Islet precursor cell (in vitro differentiated cells): ENCODE data around the gene NPAS2.

Experiments used
- DNase-seq: peaks from one replicate; pipeline ENCODE4 v3.0.0-alpha.2; 2018

Gene NPAS2

DNA sequence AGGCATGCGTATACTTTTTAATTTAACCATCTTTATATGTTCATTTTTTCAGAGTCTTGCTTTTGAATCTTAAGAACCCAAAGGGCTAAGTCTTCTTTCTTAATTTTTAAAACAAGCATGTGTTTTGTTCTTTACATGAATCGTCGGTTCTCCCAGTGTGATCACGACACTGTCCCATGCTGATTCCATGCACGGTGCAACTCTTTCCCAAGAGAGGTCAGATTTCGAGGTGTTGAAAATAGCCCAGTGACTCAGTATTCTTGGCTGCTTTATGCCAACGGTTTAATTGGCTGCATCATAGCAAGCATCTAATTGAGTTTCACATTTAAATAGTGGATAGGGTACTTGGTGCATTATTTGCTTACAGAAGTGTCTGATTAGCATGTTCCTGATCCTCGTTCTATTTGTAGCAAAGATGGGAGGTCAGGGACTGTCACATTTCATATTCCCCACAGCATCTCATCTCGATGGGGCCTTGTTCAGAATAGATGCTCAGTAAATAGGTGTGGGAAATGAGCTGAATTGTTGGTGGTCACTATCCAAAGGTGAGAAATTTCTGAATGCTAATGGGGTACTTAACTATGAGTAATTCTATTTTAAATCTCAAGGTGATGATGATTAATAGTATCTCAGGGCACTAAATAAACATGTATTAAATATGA, 2.8 kb downstream of the NPAS2 start:
- no peak for DNase-seq

DNA sequence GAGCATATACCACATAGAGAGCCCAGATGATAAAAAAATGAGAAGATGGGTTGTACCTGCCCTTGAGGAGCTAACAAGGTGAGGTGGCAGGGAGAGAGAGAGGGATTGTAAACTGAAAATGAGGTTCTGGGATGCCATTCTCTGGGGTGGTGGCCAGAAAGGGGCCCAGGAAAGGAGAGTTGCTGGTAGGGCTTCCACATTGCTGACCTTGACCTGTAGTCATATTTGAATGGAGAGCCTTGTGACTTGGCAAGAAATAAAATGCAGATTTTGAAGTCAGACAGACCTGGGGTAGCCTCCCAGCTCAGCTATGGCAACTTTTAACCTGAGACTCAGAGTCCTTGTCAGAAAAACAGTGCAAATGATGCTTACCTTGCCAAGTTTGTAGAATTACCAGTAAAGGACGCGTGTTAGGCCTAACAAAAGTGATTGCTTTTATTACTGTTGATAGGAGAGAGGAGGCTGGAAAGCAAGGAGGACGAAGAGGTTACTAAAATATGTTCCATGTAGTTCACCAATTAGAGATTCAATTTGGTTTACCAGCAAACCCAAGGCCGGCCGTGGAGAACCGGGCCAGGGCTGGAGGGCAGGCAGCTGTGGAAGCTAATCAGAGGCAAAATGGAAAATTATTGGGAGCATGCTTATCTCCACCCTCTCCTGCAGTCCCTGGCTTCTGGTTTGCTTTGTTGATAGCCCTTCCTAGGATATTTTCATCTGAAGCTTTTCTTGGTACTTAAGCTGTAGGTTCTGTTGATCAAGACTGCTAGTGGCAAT, 3.9 kb downstream of the NPAS2 start:
- DNase-seq = no peak

- no peak for DNase-seq
Observed at GRCh38 chr2:100824842-100825241, 4.9 kb downstream of the NPAS2 start.

- no peak for DNase-seq
Observed at GRCh38 chr2:100826494-100826893, 6.6 kb downstream of the NPAS2 start.

- no peak for DNase-seq
Observed at GRCh38 chr2:100831158-100831750, 11.3 kb downstream of the NPAS2 start.

DNA sequence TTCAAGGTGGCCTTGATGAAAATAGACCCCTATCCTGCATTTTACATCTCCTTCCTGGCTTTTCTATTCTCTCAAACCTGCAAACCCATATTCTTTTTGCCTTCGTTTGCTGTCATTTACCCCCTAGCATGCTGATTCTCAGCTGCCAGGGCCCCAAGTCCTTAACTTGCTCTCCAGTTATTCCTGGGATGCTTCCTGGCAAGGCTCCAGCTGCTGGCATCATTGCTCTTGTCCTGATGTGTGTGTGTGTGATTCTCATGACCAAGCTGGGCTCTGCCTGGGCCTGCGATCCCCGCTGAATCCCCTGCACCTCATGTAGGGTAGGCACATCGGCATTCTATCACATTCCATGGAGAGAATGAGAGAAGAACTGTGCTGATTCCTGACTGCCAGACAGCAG, 11.9 kb downstream of the NPAS2 start:
- DNase-seq = no peak

DNA sequence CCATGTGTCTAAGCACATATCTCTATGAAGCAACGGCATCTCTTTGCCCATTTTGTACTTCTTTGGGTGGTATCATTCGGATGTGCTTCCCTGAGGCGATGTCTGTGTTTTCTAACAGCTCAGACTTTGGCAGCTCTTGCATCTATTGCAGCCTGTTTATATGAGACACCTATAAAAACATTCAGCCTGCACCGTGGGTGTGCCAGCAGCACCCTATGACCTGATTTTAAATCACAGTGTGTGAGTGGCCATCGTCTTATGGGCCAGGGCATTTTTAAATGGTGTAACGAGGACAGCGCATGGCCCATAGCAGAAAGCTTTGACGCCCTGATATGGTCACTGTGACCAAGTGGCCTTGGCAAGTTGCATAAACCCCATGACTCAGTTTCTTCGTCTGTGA, 12.9 kb downstream of the NPAS2 start:
- DNase-seq = no peak

DNA sequence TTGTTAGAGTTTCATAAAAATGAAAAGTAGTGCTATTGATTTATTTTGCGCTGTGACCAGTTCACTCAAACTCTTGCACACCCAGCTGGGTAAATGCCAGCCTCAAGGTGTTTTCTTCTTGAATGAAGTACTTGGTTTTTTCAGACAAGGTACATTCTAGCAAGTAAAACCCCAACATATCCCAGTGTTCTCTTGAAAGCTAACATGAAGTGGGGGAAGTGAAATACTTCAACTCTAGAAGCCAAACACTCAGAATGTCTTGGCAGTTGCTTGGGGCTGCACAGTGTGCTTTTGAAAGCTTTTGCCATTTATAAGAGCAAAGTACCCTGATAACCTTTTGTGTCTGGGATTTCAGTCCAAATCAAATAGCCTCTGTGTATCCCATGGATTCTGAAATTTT, 13.4 kb downstream of the NPAS2 start:
- no peak for DNase-seq

DNA sequence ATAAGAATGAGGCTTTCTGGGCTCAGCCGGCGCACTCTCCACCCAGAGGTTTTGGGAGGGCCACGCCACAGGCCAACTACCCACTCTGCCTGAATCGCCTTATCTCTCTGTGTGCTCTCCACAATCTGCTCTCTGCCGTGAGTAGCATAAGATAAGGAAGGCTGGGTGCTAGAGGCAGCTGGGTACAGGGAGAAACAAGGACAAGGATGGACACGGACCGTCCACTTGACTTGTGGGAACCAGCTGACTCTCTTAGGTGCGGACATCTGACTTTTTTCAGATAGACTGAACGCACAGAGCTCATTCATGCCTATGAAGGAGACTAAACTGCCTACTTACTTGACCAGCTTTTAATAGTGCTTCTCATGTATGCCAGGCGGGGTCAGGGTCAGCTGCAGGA, 14.3 kb downstream of the NPAS2 start:
- DNase-seq = no peak

DNA sequence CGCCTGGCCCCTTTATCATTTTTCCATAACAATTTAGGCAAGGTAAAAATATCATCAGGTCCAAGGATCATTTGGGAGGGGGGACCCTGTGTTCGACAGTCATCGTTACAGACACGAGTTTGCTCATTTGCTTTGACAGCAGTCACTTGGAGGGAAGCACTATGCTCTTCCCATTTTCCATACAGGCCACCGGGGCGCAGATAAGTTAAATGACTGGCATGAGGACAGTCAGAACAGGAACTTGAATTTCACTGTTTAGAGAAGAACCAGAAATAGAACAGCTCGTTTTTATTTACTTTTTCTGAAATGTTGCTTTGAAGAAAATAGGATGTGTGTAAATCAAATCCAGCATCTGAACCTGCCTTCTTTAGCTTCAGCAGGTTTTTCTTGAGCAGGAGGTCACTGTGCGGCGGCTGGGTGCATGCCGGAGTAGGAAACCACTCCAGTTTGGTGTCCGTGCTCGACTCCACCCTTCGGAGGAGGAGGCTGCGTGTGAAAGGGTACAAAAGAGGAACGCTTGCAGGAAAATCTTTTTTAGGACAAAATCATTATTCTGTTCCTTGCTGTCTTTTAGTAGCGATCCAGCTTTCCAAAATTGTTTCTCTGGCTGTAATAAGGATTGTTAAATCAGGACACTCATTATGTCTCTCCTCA, 15.2 kb downstream of the NPAS2 start:
- DNase-seq = no peak

- no peak for DNase-seq
Observed at GRCh38 chr2:100840519-100840918, 20.6 kb downstream of the NPAS2 start.

DNA sequence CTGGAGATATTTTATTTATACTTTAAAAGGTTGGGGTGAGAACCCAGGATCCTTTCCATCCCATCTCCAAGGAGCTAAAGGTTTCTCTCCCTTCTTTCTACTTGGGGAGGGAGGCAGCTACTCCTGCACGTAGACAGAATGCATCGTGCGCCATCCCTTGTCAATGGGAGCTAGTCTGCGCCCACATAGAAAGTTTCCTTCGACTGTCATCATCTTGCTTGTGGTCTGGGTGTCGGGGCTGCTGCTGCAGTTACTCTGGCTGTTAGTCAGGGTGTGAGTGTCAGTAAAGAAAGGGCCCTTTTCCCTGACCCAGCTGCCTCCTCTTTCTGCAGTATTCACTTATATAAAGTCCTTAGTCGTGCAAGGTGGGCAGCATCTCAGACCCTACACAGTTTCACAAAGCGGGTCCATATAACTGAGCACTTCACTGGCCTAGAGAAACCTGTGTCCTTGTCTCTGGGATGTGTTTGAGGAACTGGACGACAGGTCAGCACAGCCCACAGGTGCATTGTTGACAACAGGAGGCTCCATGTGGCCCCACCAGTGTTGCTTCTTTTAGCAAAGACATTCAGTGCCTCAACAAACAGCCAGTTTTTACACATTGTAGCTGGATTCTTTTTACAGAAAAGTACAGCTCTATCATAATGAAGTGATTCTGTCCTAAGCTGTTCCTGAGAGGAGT, 22.4 kb downstream of the NPAS2 start:
- DNase-seq = no peak

DNA sequence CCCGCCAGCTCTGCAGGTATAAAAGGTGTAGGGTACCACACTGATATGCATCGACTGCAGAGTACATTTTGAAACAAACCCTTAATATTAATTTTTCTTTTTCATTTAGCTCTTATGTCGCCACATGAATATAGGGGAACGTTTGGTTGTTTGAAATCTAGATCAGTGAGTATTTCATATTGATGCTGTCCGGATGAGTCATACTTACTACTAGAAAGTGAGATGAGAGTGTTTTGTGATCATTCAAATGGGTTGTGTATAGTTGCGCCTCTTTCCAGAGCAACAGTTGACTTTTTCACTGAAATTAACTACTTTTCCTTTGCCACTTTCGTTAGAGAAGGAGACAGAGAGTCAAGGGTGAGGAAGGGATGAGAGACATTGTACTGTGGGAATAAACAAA, 24.6 kb downstream of the NPAS2 start:
- DNase-seq = no peak

DNA sequence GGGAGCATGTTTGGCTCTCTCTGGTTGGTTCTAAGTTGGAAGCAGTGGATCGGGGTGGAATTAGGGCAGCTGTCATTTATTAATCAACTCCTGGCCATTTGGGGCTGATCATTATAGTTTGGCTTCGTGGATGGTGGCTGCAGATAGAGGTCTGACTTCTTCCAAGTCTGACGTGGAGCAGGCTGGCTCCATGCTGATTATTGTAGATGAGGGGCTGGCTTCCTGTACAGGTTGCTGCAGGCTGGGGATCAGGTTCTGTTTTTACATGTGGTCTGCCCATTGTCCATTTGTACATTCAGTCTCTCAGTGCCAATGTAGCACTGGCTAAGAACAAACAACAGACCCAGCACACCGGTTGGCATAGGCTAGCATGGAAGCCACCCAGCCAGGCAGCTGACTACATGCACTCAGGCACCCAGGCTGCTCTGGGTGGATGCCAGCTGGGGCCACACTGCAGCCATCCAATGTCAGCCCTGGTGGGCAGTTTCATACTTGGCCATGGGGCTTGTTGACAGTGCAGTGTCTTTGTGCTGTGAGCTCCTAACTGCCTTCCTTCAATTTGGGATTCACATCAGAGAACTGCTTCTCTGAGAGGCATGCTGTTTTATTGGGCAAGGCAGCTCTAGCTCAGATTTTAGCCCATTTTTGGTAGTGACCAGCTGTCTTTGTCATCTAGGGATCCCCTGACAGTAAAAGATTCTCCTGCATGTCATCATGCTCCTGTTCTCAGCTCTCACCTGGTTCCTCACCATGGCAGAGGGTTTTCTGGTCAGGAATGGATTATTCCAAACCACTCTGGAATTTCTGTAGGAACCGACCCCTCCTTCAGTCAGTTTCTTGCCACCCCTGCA, 25.4 kb downstream of the NPAS2 start:
- DNase-seq = no peak

GRCh38 chr2:100846716-100847115, 26.8 kb downstream of the NPAS2 start:
- DNase-seq = no peak

GRCh38 chr2:100852447-100852846, 32.5 kb downstream of the NPAS2 start:
- peak; percentile 12 for DNase-seq

GRCh38 chr2:100852999-100853908, 33.3 kb downstream of the NPAS2 start:
- DNase-seq = peak; percentile 19

GRCh38 chr2:100853909-100854810, 34.2 kb downstream of the NPAS2 start:
- no peak for DNase-seq

DNA sequence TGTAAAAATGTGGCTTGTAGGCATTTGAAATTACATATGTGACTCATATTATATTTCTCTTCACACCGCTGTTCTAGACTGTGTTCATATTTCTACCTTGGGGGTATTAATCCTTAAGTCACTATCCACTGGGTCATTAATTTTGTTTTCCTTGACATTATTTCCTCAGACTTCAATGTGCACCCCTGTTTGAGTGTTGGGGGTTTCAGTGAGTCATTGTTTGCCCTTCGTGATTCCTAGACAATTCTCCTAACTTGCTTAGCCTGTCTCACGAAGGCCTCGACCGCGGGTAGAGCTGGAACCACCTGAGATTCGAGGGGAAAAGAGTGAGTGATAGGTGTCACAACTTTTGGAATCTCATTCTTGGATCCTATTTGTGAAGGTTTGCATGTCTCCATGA, 35.1 kb downstream of the NPAS2 start:
- DNase-seq = no peak

GRCh38 chr2:100855606-100856005, 35.7 kb downstream of the NPAS2 start:
- DNase-seq = no peak
